D341Med (cell line): ENCODE data around the gene LYG2.
"Not testable (repeated sequence)": the region's sequence is repeated elsewhere in the genome, so short reads cannot be mapped to it uniquely, and the experiment has no call there.

ENCODE experiments used
- DNase-seq: peaks from one replicate; pipeline ENCODE4 v3.0.0; 2012; ENCODE audit warnings: low spot score

Gene LYG2

GRCh38 chr2:99255491-99256318 lies at the start of gene LYG2:
Gene LYG2 (minus strand): TSS chr2:99255666. CDS start chr2:99254260, 1,406 bp downstream.
- no peak for DNase-seq

GRCh38 chr2:99301097-99301496 lies 45.6 kb upstream of the LYG2 start, which contains the start of gene LYG1:
Gene LYG1 (minus strand): TSS chr2:99301197. CDS start chr2:99295670, 5,527 bp downstream.
- not testable (repeated sequence) for DNase-seq

- no peak for DNase-seq
Observed at GRCh38 chr2:99299580-99299979, 44.1 kb upstream of the LYG2 start.

GRCh38 chr2:99297994-99298393 lies 42.5 kb upstream of the LYG2 start:
- DNase-seq = no peak

GRCh38 chr2:99285526-99285925 lies 30.1 kb upstream of the LYG2 start:
- no peak for DNase-seq

- no peak for DNase-seq
Observed at GRCh38 chr2:99279969-99280695, 24.7 kb upstream of the LYG2 start.

- DNase-seq = no peak
Observed at GRCh38 chr2:99278793-99279291, 23.4 kb upstream of the LYG2 start.

GRCh38 chr2:99278195-99278765 lies 22.8 kb upstream of the LYG2 start:
- not testable (repeated sequence) for DNase-seq

GRCh38 chr2:99275882-99276281 lies 20.4 kb upstream of the LYG2 start:
- no peak for DNase-seq

GRCh38 chr2:99261242-99261641 lies 5.8 kb upstream of the LYG2 start:
- DNase-seq = no peak

- no peak for DNase-seq
Observed at GRCh38 chr2:99260184-99260583, 4.7 kb upstream of the LYG2 start.

GRCh38 chr2:99259465-99259864 lies 4.0 kb upstream of the LYG2 start:
- DNase-seq = no peak

- DNase-seq = no peak
Observed at GRCh38 chr2:99256677-99257076, 1.2 kb upstream of the LYG2 start.

- DNase-seq = no peak
Observed at GRCh38 chr2:99249951-99250350, 5.5 kb downstream of the LYG2 start.

GRCh38 chr2:99242151-99242550 lies 13.3 kb downstream of the LYG2 start:
- no peak for DNase-seq

GRCh38 chr2:99240431-99240830 lies 15.0 kb downstream of the LYG2 start:
- no peak for DNase-seq

- DNase-seq = no peak
Observed at GRCh38 chr2:99238599-99238998, 16.9 kb downstream of the LYG2 start.

GRCh38 chr2:99233177-99233576 lies 22.3 kb downstream of the LYG2 start:
- not testable (repeated sequence) for DNase-seq

- no peak for DNase-seq
Observed at GRCh38 chr2:99217929-99218501, 37.5 kb downstream of the LYG2 start.

- DNase-seq = no peak
Observed at GRCh38 chr2:99216096-99216495, 39.4 kb downstream of the LYG2 start.

GRCh38 chr2:99205491-99205890 lies 50.0 kb downstream of the LYG2 start:
- DNase-seq = no peak

GRCh38 chr2:99201959-99202678 lies 53.3 kb downstream of the LYG2 start:
- DNase-seq = no peak
